ENCODE results near the gene APOB.
"Not testable (repeated sequence)": the region's sequence is repeated elsewhere in the genome, so short reads cannot be mapped to it uniquely, and the experiment has no call there.

Gene APOB

GRCh38 chr2:21032338-21033236, 11.3 kb downstream of the APOB start:
- DNase-seq, result no peak

- DNase-seq, result no peak
Measured at GRCh38 chr2:21030983-21031968, 12.6 kb downstream of the APOB start.

- no peak for DNase-seq
Measured at GRCh38 chr2:21029519-21029918, 14.4 kb downstream of the APOB start.

- not testable (repeated sequence) for DNase-seq
Measured at GRCh38 chr2:21028951-21029350, 14.9 kb downstream of the APOB start.

GRCh38 chr2:21028021-21028947, 15.6 kb downstream of the APOB start:
- no peak for DNase-seq

GRCh38 chr2:21026479-21027282, 17.2 kb downstream of the APOB start:
- no peak for DNase-seq

GRCh38 chr2:21025690-21026478, 18.0 kb downstream of the APOB start:
- no peak for DNase-seq

- no peak for DNase-seq
Measured at GRCh38 chr2:21024722-21025389, 19.0 kb downstream of the APOB start.

GRCh38 chr2:21024198-21024597, 19.7 kb downstream of the APOB start:
- no peak for DNase-seq

GRCh38 chr2:21023419-21024181, 20.3 kb downstream of the APOB start:
- DNase-seq, result no peak

- no peak for DNase-seq
Measured at GRCh38 chr2:21022792-21023367, 21.0 kb downstream of the APOB start.

- no peak for DNase-seq
Measured at GRCh38 chr2:21021430-21021829, 22.4 kb downstream of the APOB start.

GRCh38 chr2:21020668-21021288, 23.1 kb downstream of the APOB start:
- DNase-seq, result no peak

- no peak for DNase-seq
Measured at GRCh38 chr2:21020031-21020667, 23.7 kb downstream of the APOB start.

- DNase-seq, result no peak
Measured at GRCh38 chr2:21019678-21020021, 24.2 kb downstream of the APOB start.

- DNase-seq, result no peak
Measured at GRCh38 chr2:21019000-21019677, 24.7 kb downstream of the APOB start.

GRCh38 chr2:21018290-21018689, 25.6 kb downstream of the APOB start:
- DNase-seq, result no peak
